GM10248 (cell line): ENCODE data around the gene CBX4.

Source experiments
- CTCF ChIA-PET: fragments of 300-600 bp; sonication (Branson Sonifier 250); formaldehyde crosslinking; extraction: SDS; loops from one replicate; lab custom pipeline; 2021; ENCODE audit warnings: antibody characterized with exemption; lab: Yijun Ruan, JAX
- POLR2A ChIA-PET: fragments of 350-650 bp; sonication (Branson Sonifier 250); formaldehyde crosslinking; extraction: SDS; loops from one replicate; lab custom pipeline; 2020; ENCODE audit warnings: antibody characterized with exemption; lab: Yijun Ruan, JAX
- DNase-seq: peaks from one replicate; pipeline ENCODE4 v3.0.0; 2012; ENCODE audit errors: extremely low spot score
- CTCF ChIP-seq: IDR thresholded peaks from 2 replicates; pipeline ENCODE4 v1.5.1; 2012; ENCODE audit warnings: mild to moderate bottlenecking, low read depth; ENCODE audit errors: extremely low read depth, missing control alignments, control extremely low read depth

Gene CBX4

GRCh38 chr17:79866791-79867518, 27.7 kb upstream of the CBX4 start:
- POLR2A ChIA-PET, result no interaction called here
- DNase-seq, result no peak
- TF ChIP-seq CTCF, result no peak
- CTCF ChIA-PET, result interaction anchor here (1.5 kb wide), 1 partner anchor 22 kb away, joined by 7 read pairs; no protein-coding TSS in a partner anchor

GRCh38 chr17:79865351-79866210, 26.3 kb upstream of the CBX4 start:
- POLR2A ChIA-PET, result no interaction called here
- DNase-seq, result no peak
- no peak for TF ChIP-seq CTCF
- CTCF ChIA-PET, result interaction anchor here (1.5 kb wide), 1 partner anchor 21 kb away, joined by 7 read pairs; no protein-coding TSS in a partner anchor

- DNase-seq, result no peak
- TF ChIP-seq CTCF, result no peak
- POLR2A ChIA-PET, result no interaction called here
- CTCF ChIA-PET, result no interaction called here
These were observed 25.5 kb upstream of the CBX4 start for GRCh38 chr17:79864617-79865250.

- DNase-seq, result no peak
- TF ChIP-seq CTCF, result no peak
- ChIA-PET POLR2A (no interaction called here), CTCF (no interaction called here)
These were observed 24.9 kb upstream of the CBX4 start for GRCh38 chr17:79864147-79864546.

- TF ChIP-seq CTCF, result no peak
- ChIA-PET CTCF (no interaction called here), POLR2A (no interaction called here)
- DNase-seq, result no peak
These were observed 23.7 kb upstream of the CBX4 start for GRCh38 chr17:79862771-79863440.

GRCh38 chr17:79862238-79862637, 23.0 kb upstream of the CBX4 start:
- POLR2A ChIA-PET, result no interaction called here
- DNase-seq, result no peak
- CTCF ChIA-PET, result no interaction called here
- TF ChIP-seq CTCF, result no peak
